K562 (cell line): ENCODE results near the gene ADAMTS2. TPM values are rescaled to one million over a fixed set of nuclear protein-coding genes. Genes with fewer than 3 reads are reported as not detected.

Experiments
- ATAC-seq: fragments of 200-7000 bp; cut with Tn5 transposase; 3 replicates; pipeline ENCODE4 v1.9.1; 2020; ENCODE audit warnings: moderate library complexity
- Bru-seq: library from RNA; stranded (reverse); fragments of 400-500 nt; gene quantifications from one replicate; lab custom pipeline; 2021; lab: Mats Ljungman, UMichigan
- BruChase-seq, 2 experiments: library from RNA; stranded (reverse); fragments of 400-500 nt; gene quantifications; one replicate each; lab custom pipeline; 2021; lab: Mats Ljungman, UMichigan
- BruUV-seq: library from RNA; stranded (reverse); fragments of 400-500 nt; replicated peaks from 2 replicates; lab custom pipeline; 2021; lab: Mats Ljungman, UMichigan
- CTCF ChIA-PET: fragments of 300-600 bp; formaldehyde crosslinking; extraction: SDS; loops from one replicate; lab custom pipeline; 2021; ENCODE audit warnings: low intra/inter-chr PET ratio; lab: Yijun Ruan, JAX
- POLR2A ChIA-PET: fragments of 300-600, 350-650 bp; sonication (Branson Sonifier 250); formaldehyde crosslinking; extraction: SDS; loops from one replicate; lab custom pipeline; 2021; ENCODE audit warnings: antibody characterized with exemption, inconsistent platforms; lab: Yijun Ruan, JAX
- DNase-seq, 4 experiments: peaks; one replicate each; pipeline versions ENCODE4 v3.0.0 to v3.0.0-alpha.2; 2011 to 2018; ENCODE audit warnings: low spot score in 3 of 4, mixed read lengths in 3 of 4; ENCODE audit errors: extremely low read depth in 1 of 4
- FAIRE-seq: peaks from 2 replicates; lab custom pipeline; 2011; peaks lifted over from hg19 to GRCh38; lab: Jason Lieb, UNC
- H2AFZ ChIP-seq: 2 replicates; pipeline ENCODE4 v1.6.0; 2011; ENCODE audit warnings: low read depth, low read length, control low read depth, inconsistent platforms
- H3K27ac ChIP-seq: fragments of 200-600 bp; 3 replicates; pipeline ENCODE4 v1.8.0; 2011; ENCODE audit warnings: low read depth, mild to moderate bottlenecking, control low read depth, inconsistent platforms, low read length, moderate library complexity, mixed read lengths; ENCODE audit errors: extremely low read depth
- H3K27me3 ChIP-seq, 2 experiments: fragments of 300-600 bp in 1 of 2; 2 replicates in 1 of 2; 3 replicates in 1 of 2; pipeline versions ENCODE4 v1.6.0 to v1.8.0; 2011; ENCODE audit warnings: inconsistent platforms in 2 of 2, low read length in 2 of 2, mild to moderate bottlenecking in 1 of 2, mixed read lengths in 1 of 2, moderate library complexity in 1 of 2; ENCODE audit not compliant: control insufficient read depth in 2 of 2, insufficient read depth in 2 of 2
- H3K36me3 ChIP-seq: fragments of 300-600 bp; 3 replicates; pipeline ENCODE4 v1.8.0; 2011; ENCODE audit warnings: mild to moderate bottlenecking, low read length, inconsistent platforms; ENCODE audit not compliant: control insufficient read depth, insufficient read depth
- H3K4me1 ChIP-seq, 2 experiments: fragments of 200-600 bp in 1 of 2; replicated peaks in 1 of 2; 2 replicates in 1 of 2; 3 replicates in 1 of 2; pipeline versions ENCODE4 v1.5.1 to v1.8.0; 2011; ENCODE audit warnings: inconsistent platforms in 2 of 2, low read length in 2 of 2, mild to moderate bottlenecking in 1 of 2, mixed read lengths in 1 of 2, moderate library complexity in 1 of 2; ENCODE audit not compliant: control insufficient read depth in 2 of 2, insufficient read depth in 2 of 2
- H3K4me2 ChIP-seq: 2 replicates; pipeline ENCODE4 v1.6.1; 2011; ENCODE audit warnings: low read length, control low read depth, inconsistent platforms, mixed read lengths; ENCODE audit not compliant: insufficient read depth
- H3K4me3 ChIP-seq: fragments of 200-600 bp; sonication (generic), shearing (Covaris generic); 2 replicates; pipeline ENCODE4 v1.5.1; 2016; ENCODE audit warnings: control low read depth, inconsistent platforms
- H3K79me2 ChIP-seq: fragments of 200-600 bp; 3 replicates; pipeline ENCODE4 v1.8.0; 2011; ENCODE audit warnings: low read length, inconsistent platforms; ENCODE audit not compliant: control insufficient read depth, insufficient read depth
- H3K9ac ChIP-seq, 2 experiments: 2 replicates each; pipeline versions ENCODE4 v1.6.0 to v1.6.1; 2011; ENCODE audit warnings: low read depth in 2 of 2, low read length in 2 of 2, control low read depth in 1 of 2, inconsistent platforms in 1 of 2, mild to moderate bottlenecking in 1 of 2, mixed read lengths in 1 of 2; ENCODE audit not compliant: insufficient read depth in 1 of 2
- H3K9me1 ChIP-seq: one replicate; pipeline ENCODE4 v1.6.0; 2011; ENCODE audit warnings: inconsistent platforms, mild to moderate bottlenecking, low read length, moderate library complexity; ENCODE audit not compliant: control insufficient read depth, insufficient read depth
- H3K9me3 ChIP-seq: replicated peaks from 2 replicates; pipeline ENCODE4 v1.5.1; 2011; ENCODE audit warnings: low read depth, low read length, inconsistent platforms; ENCODE audit not compliant: control insufficient read depth, insufficient read depth
- H4K20me1 ChIP-seq: replicated peaks from 2 replicates; pipeline ENCODE4 v1.6.1; 2011; ENCODE audit warnings: low read length, inconsistent platforms, mixed read lengths; ENCODE audit not compliant: control insufficient read depth, insufficient read depth
- E2F6 ChIP-seq, 2 experiments: IDR thresholded peaks; 2 replicates each; pipeline ENCODE4 v1.6.1; 2011; ENCODE audit warnings: borderline replicate concordance in 1 of 2, control low read depth in 1 of 2, low read depth in 1 of 2, low read length in 1 of 2, mild to moderate bottlenecking in 1 of 2, mixed read lengths in 1 of 2, moderate library complexity in 1 of 2; ENCODE audit not compliant: insufficient read depth in 1 of 2, insufficient read length in 1 of 2, poor library complexity in 1 of 2, severe bottlenecking in 1 of 2; ENCODE audit errors: extremely low read depth in 1 of 2
- SLC30A9 ChIP-seq: fragments of 250-450 bp; sonication (Bioruptor Pico); IDR thresholded peaks from 2 replicates; pipeline ENCODE4 v1.8.0; 2022; ENCODE audit warnings: mild to moderate bottlenecking, moderate library complexity
- WGBS: fragments of 100-300 bp; shearing (Covaris generic); methylation state at CpG from one replicate; pipeline ENCODE4 v1.1.6; 2016; ENCODE audit warnings: low coverage, mixed read lengths; ENCODE audit not compliant: insufficient coverage; ENCODE audit errors: missing lambda C conversion rate; 5-methylcytosine and 5-hydroxymethylcytosine counted together
- in situ Hi-C: fragments of 300-500 bp; cut with MboI; formaldehyde crosslinking; loops from 4 replicates; pipeline ENCODE4 v1.15.0; 2018; ENCODE audit warnings: inconsistent platforms, mixed read lengths
- intact Hi-C: fragments of 100-400 bp; cut with micrococcal nuclease; formaldehyde crosslinking; loops from 2 replicates; pipeline ENCODE4 v1.14.2; 2022
- long read RNA-seq, 3 experiments: library from polyadenylated mRNA in 2 of 3; library from RNA in 1 of 3; unstranded in 2 of 3; stranded (forward) in 1 of 3; transcript quantifications; one replicate each; pipeline ENCODE4 v2.0.0, GENCODE V29; 2019 to 2022
- polyA minus RNA-seq, 3 experiments: library from RNA; depleted of rRNA, polyadenylated mRNA; stranded (reverse); fragments of >200 nt; gene quantifications; 2 replicates each; pipeline ENCODE4 v1.2.3, GENCODE V29; 2011
- polyA plus RNA-seq, 8 experiments: library from polyadenylated mRNA; depleted of rRNA in 4 of 8; stranded (reverse) in 5 of 8; unstranded in 3 of 8; fragments of >200 nt; fragmentation: Nextera tagmentation in 2 of 8; fragmentation: Illumina TruSeq in 1 of 8; extraction: Ambion mirVana in 2 of 8; extraction: Trizol in 1 of 8; gene quantifications; 2 replicates each; pipeline versions ENCODE4 v1.2.1 to v1.2.3, GENCODE V29; 2011 to 2014; ENCODE audit warnings: inconsistent platforms in 1 of 8, missing spikeins in 1 of 8
- total RNA-seq, 7 experiments: library from RNA; depleted of rRNA in 6 of 7; stranded (reverse); fragments of >200 nt in 6 of 7; fragmentation: Illumina TruSeq in 2 of 7; extraction: Trizol in 2 of 7; gene quantifications; 2 replicates each; pipeline versions ENCODE4 v1.2.1 to v1.2.3, GENCODE V29; 2011 to 2021; ENCODE audit warnings: low replicate concordance in 1 of 7
- TF ChIP-seq, protein P1 (sequence below): fragments of 200-800 bp; sonication (Bioruptor generic); IDR thresholded peaks from 2 replicates; pipeline ENCODE4 v1.6.1; 2017; ENCODE audit warnings: missing genetic modification characterization, missing compliant biosample characterization

The ADAMTS2 gene
- not detected in 2 replicates for total RNA-seq (2011; cell fraction: chromatin; rRNA removed; ENCODE audit: low replicate concordance)
- total RNA-seq (2011; cell fraction: nucleolus; rRNA removed) = not detected in 2 replicates
- not detected in 2 replicates for total RNA-seq (2011; cell fraction: nucleoplasm; rRNA removed)
- total RNA-seq (2014; rRNA removed) = not detected in 2 replicates
- total RNA-seq (2014; rRNA removed; fragmentation: Illumina TruSeq; extraction: Trizol) = not detected in 2 replicates
- total RNA-seq (2015; rRNA removed; fragmentation: Illumina TruSeq; extraction: Trizol) = not detected in 2 replicates
- total RNA-seq (2021) = 0.07 TPM in 1 of 2 replicates, not detected in the other
- not detected in 2 replicates for polyA plus RNA-seq (2011; rRNA removed)
- polyA plus RNA-seq (2011; cell fraction: cytosol; rRNA removed) = 0.04 and 0.06 TPM in 2 replicates
- not detected in 2 replicates for polyA plus RNA-seq (2011; cell fraction: nucleus; rRNA removed)
- polyA plus RNA-seq (2012) = not detected in 2 replicates
- polyA plus RNA-seq (2014; fragmentation: Illumina TruSeq; extraction: Trizol) = not detected in 2 replicates
- polyA plus RNA-seq (2014; fragmentation: Nextera tagmentation; extraction: Ambion mirVana) = not detected
- not detected in 2 replicates for polyA plus RNA-seq (2014; rRNA removed)
- not detected in 2 replicates for polyA minus RNA-seq (2011; rRNA and poly(A)+ RNA removed)
- polyA minus RNA-seq (2011; cell fraction: cytosol; rRNA and poly(A)+ RNA removed) = not detected in 2 replicates
- polyA minus RNA-seq (2011; cell fraction: nucleus; rRNA and poly(A)+ RNA removed) = not detected in 2 replicates
- percentile 2 among the genes with signal in this experiment for Bru-seq, nascent RNA
- percentile 1 among the genes with signal in this experiment for BruChase-seq, experiment 1, labeled RNA remaining after a 2-hour chase
- percentile 3 among the genes with signal in this experiment for BruChase-seq, experiment 2, labeled RNA remaining after a 6-hour chase
- long read RNA-seq, experiment 1 = 0 reads
- long read RNA-seq, experiment 2 = 0 reads
- long read RNA-seq, experiment 3 = 0 reads

DNA sequence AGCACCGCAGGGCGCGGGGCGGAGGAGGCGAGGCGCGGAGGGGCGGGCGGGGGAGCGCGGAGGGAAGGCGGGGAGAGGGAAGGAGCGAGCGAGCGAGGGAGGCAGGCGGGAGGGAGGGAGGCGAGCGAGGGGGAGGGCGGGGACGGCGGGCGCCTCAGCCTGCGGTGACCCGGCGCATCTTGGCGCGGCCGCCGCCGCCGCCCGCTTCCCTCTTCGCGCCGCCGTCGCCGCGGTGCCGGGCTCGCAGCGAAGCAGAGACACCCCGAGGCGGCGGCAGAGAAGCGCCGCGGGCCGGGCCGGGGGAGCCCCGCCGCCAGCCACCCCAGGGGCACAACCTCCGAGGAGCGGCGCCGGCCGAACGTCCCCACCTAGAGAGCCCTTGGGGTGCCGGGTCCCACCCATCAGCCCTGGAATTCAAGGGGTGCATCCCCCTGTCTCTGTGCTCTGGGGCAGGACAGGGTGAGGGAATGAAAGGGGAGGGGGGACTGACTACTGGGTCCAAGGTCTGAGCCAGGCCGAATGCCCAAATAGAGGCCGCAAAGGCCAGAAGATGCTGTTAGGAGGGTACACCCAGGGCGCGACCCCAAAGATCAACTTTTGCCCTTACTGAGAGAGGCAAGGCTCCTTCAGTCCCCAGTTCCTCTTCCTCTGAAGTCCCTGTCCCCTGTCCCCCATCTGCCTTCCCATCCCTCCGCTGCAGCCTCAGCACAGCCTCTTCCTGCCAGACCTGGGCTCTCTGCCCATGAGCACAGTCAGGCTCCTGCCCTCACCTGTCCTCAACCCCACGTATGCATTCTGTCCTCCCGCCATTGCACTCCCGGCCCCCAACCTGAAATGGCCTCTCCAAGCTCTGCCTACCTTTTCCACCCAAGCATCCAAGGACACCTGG is at the start of gene ADAMTS2:
TSS of gene ADAMTS2 (minus strand) at position 29 of the 889 bp plus-strand sequence. CDS start 133 bp downstream, outside the sequence.
- intact Hi-C loops = no loop called here
- ATAC-seq = peak; percentile 83
- POLR2A ChIA-PET = no interaction called here

More for the DNA sequence above, at the start of gene ADAMTS2:
- BruUV-seq = no TSS peak
- Histone ChIP-seq H3K9ac (no peak within 1 kb of the TSS), H3K4me3 (no peak within 1 kb of the TSS), H3K27me3 (peaks cover 23 to 84% of the 10 kb centered on the region in 2 experiments; a peak in 3 of 5 replicates), H3K36me3 (no peaks in the 10 kb centered on the region), H3K27ac (no peak within 1 kb of the TSS), H3K79me2 (no peaks in the 10 kb centered on the region), H2AFZ (no peak within 1 kb of the TSS), H3K4me1 (peaks cover 0 to 19% of the 10 kb centered on the region in 2 experiments; a peak in 2 of 5 replicates), H3K9me3 (no peaks in the 10 kb centered on the region), H3K9me1 (no peaks in the 10 kb centered on the region), H3K4me2 (no peak within 1 kb of the TSS), H4K20me1 (peaks cover 13% of the 10 kb centered on the region; the same call in 1 of the 2 replicates)
- DNase-seq = peak; percentile 58 to 87 (median 82)
- WGBS = 38% methylated on average over 8 of the region's 67 CpGs
- CTCF ChIA-PET = no interaction called here
- TF ChIP-seq E2F6 (IDR thresholded peaks at IDR 0.05; ENCODE audit: borderline replicate concordance in 1 of 2, extremely low read depth in 1 of 2, insufficient read depth in 1 of 2, insufficient read length in 1 of 2, low read depth in 1 of 2, low read length in 1 of 2, poor library complexity in 1 of 2, severe bottlenecking in 1 of 2) = peak in 1 of 2 experiments; percentile 20
- TF ChIP-seq SLC30A9 (CRISPR knock-in tag) = no peak
- TF ChIP-seq, protein P1, sequence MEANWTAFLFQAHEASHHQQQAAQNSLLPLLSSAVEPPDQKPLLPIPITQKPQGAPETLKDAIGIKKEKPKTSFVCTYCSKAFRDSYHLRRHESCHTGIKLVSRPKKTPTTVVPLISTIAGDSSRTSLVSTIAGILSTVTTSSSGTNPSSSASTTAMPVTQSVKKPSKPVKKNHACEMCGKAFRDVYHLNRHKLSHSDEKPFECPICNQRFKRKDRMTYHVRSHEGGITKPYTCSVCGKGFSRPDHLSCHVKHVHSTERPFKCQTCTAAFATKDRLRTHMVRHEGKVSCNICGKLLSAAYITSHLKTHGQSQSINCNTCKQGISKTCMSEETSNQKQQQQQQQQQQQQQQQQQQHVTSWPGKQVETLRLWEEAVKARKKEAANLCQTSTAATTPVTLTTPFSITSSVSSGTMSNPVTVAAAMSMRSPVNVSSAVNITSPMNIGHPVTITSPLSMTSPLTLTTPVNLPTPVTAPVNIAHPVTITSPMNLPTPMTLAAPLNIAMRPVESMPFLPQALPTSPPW (CRISPR knock-in tag) = peak; percentile 44
- in situ Hi-C loops = no loop called here
- FAIRE-seq = no peak
